Measurements from ENCODE around the gene GPR84.
"Not testable (repeated sequence)": the region's sequence is repeated elsewhere in the genome, so short reads cannot be mapped to it uniquely, and the experiment has no call there.

GPR84 gene

GRCh38 chr12:54354271-54354670 lies 10.0 kb downstream of the GPR84 start:
- not testable (repeated sequence) for DNase-seq

- no peak for DNase-seq
These were observed 11.1 kb downstream of the GPR84 start for GRCh38 chr12:54352891-54353874.

DNA sequence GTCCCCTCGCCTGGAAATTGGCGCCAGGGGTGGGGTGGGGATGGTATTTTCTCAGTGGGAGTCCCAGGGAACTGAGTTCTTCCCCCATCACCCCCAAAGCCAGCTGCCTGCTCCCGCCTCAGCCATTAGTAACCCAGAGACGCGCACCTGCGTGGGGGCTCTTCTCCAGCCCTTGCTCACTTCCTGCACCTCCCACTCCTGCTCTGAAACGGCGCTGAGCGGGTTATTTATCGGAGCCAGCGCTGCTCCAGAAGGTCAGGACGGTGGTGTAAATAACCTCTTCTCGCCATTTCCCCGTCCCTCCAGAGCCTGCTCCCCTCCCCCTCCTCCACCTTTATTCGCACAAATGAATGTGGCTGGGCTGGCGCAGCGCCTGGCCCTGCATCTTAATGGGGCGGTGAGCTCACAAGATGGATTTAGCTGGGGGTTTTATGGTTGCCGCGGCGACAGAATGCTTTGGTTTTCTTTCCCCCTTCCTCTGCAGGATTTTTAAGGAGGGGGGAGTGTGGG lies 12.2 kb downstream of the GPR84 start:
- no peak for DNase-seq

DNA sequence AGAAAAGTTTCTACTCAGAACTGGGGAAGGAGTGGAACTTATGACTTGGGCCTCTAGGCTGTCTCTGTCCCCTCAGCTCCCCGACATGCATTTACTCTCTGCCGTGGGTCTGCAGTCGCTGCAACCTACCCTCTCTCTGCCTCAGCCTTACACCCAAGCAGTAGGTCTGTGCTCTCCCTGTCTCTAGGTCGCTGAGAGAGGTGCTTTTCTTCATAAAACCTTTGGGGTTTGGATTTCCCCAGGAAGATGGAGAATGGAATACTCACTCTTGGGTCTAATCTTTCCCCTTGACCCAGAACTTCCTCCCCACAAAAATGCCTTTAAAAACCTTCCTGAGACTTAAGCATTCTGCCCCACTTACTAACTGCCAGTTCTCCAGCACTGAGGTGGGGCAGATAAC lies 12.9 kb downstream of the GPR84 start:
- no peak for DNase-seq

- no peak for DNase-seq
These were observed 13.5 kb downstream of the GPR84 start for GRCh38 chr12:54350743-54351142.

- no peak for DNase-seq
These were observed 14.6 kb downstream of the GPR84 start for GRCh38 chr12:54349679-54350078.

- DNase-seq: no peak
These were observed 15.2 kb downstream of the GPR84 start for GRCh38 chr12:54349036-54349435.

- no peak for DNase-seq
These were observed 22.6 kb downstream of the GPR84 start for GRCh38 chr12:54341378-54342300.

DNA sequence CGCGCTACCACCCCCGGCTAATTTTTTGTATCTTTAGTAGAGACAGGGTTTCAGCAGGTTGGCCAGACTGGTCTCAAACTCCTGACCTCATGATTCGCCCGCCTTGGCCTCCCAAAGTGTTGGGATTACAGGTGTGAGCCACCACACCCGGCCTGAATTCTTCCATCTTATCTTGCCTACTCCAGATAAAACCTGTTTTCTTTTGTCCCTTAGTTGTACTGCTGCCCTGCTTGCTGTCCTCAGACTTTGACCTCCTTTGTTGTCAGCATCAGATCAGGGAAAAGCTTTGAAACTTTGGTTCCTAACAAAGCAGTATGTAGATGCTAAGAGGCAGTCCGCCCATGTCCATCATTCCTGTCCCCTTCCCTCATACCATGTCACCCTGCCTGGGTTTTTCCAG lies 23.4 kb downstream of the GPR84 start:
- DNase-seq: no peak

GRCh38 chr12:54338698-54339296 lies 25.5 kb downstream of the GPR84 start:
- no peak for DNase-seq

DNA sequence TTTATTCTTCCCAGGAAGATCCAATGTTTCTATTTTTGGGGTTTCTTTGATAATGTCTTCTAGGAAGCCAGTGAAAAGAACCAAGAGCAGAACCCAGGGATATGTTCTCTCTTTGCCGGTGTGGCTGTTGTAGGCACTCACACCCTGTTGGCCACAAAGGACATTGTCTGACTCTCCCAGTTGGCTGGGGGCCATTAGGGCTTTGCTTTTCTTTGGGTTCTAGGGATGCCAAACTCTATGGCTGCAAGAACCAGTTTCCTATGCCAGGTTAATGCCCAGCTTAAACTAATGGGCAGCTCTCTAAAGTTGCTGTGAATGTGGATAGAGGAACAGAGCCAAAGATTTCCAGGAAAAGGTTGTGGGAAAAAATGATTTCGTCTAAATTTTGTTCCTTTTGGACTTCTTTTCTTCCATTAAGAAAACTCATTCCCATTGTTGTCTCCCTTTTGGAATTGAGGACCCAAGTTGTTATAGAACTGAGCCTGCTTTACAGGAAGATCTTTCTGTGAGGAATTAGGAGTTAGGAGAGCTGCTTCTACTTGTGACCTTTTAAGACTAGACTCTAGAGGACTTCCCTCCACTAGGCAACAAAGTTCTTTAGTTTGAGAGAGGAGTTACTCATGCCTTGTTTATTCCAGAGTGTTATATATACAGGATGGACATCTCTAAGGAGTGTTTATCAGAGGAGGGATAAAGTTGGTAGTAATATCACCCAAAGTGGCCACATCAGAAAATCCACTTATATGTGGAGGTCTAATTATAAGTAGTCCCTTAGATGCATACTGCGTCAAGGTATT lies 26.2 kb downstream of the GPR84 start:
- DNase-seq: no peak

DNA sequence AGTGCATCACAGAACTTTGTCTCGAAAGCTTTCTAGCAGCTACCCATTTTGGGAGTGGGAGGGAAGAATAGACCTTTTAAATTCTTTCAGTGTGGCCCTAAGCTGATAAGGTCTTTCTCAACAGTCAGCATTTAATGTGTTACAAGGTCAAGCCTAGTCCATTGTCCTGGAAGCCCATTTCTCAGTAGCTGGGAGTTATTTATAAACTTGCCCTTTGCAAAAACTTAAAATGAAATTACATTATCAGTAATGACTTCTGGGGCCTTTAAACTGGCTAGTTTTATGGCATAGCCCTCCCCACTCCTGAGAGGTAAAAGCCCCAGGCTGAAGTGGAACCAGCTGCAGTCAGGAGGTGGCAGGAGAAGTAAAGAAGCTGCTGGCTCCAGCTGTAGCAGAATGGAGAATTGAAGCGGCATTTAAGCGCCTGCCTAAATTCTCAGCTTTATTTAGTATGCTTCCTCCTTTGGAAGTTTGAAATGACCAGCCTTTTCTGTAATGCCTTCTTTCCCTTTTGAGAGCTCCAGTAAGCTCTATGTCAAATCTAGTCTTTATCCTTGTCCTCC lies 26.9 kb downstream of the GPR84 start:
- DNase-seq: no peak

GRCh38 chr12:54333420-54334034 lies 30.8 kb downstream of the GPR84 start:
- DNase-seq: no peak

GRCh38 chr12:54331461-54331860 lies 32.8 kb downstream of the GPR84 start:
- DNase-seq: no peak

DNA sequence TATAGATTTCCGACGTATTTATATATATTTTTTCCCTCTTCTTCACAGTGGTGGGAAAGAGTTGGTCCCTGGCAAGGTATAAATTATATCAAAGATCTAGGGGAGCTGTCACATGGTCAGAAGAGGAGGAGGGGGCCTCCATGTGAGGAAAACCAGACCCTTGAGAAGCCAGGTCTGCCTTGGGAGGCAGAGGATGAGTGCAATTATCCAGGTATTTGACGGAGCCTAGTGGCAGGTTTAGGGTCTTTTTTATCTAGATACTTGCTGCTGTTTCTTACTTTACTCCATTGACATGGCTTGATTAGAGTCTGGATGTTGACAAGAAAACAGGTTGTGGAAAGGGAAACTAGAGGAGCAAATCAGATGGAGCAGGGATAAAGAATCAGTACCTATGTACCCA lies 33.8 kb downstream of the GPR84 start:
- no peak for DNase-seq

- no peak for DNase-seq
These were observed 34.5 kb downstream of the GPR84 start for GRCh38 chr12:54329759-54330158.

GRCh38 chr12:54328595-54329337 lies 35.5 kb downstream of the GPR84 start:
- no peak for DNase-seq

- not testable (repeated sequence) for DNase-seq
These were observed 38.7 kb downstream of the GPR84 start for GRCh38 chr12:54325442-54326109.

GRCh38 chr12:54324617-54325441 lies 39.5 kb downstream of the GPR84 start, which contains the start of gene COPZ1:
COPZ1 (plus strand) TSS chr12:54325131; CDS start chr12:54325164, 33 bp downstream.
- peak; percentile 85 for DNase-seq
